PC-9 (cell line): Measurements from ENCODE around the gene SPARC.

Source experiments
- EZH2 ChIP-seq: fragments of 200-600 bp; sonication (generic); IDR thresholded peaks from 2 replicates; pipeline ENCODE4 v1.8.0; 2017; ENCODE audit warnings: antibody characterized with exemption, low read depth
- TF ChIP-seq, protein P1 (sequence below): fragments of 200-600 bp; sonication (generic); conservative IDR thresholded peaks from 2 replicates; pipeline ENCODE4 v1.6.1; 2017; ENCODE audit warnings: mixed run types, antibody characterized with exemption, mild to moderate bottlenecking, moderate library complexity

DNA sequence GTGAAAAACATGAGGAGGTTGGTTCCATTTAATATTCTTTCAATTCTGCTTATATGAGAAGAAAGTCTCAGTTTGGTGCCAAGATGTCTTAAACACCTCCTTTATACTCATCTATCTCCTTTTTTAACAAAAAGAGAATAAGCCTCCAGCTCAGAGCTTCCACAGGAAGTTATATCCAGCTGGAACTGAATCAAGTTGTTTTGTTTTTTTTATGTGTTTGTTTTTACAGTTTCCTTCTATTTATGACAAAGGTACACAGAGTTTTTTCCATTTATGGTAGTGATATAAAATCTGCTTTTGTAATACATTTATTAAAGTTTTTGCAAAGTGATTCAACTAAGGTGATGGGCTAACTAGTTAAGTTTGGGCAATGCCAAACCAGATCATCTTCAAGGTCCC is 10.4 kb downstream of the SPARC start:
- TF ChIP-seq EZH2: no peak
- TF ChIP-seq, protein P1, sequence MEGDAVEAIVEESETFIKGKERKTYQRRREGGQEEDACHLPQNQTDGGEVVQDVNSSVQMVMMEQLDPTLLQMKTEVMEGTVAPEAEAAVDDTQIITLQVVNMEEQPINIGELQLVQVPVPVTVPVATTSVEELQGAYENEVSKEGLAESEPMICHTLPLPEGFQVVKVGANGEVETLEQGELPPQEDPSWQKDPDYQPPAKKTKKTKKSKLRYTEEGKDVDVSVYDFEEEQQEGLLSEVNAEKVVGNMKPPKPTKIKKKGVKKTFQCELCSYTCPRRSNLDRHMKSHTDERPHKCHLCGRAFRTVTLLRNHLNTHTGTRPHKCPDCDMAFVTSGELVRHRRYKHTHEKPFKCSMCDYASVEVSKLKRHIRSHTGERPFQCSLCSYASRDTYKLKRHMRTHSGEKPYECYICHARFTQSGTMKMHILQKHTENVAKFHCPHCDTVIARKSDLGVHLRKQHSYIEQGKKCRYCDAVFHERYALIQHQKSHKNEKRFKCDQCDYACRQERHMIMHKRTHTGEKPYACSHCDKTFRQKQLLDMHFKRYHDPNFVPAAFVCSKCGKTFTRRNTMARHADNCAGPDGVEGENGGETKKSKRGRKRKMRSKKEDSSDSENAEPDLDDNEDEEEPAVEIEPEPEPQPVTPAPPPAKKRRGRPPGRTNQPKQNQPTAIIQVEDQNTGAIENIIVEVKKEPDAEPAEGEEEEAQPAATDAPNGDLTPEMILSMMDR: no peak
